T-helper 1 cell treated with Interleukin-12 subunit alpha and Interleukin-12 subunit beta and Interleukin-4 antibody, amounts not matched to agents 30 ng/mL and 1 ng/mL, for 36 hours (primary cell): ENCODE data around the gene PAPOLA. TPM values are rescaled to one million over a fixed set of nuclear protein-coding genes. Genes with fewer than 3 reads are reported as not detected.
"Not testable (repeated sequence)": the region's sequence is repeated elsewhere in the genome, so short reads cannot be mapped to it uniquely, and the experiment has no call there.

Experiments used
- intact Hi-C: fragments of 100-400 bp; cut with micrococcal nuclease; formaldehyde crosslinking; loops from one replicate; pipeline ENCODE4 v1.15.1; 2024
- total RNA-seq: library from RNA; stranded (reverse); gene quantifications from 2 replicates; pipeline ENCODE4 v1.2.3, GENCODE V29; 2022

The PAPOLA gene
- total RNA-seq, result 175 and 194 TPM in 2 replicates

DNA sequence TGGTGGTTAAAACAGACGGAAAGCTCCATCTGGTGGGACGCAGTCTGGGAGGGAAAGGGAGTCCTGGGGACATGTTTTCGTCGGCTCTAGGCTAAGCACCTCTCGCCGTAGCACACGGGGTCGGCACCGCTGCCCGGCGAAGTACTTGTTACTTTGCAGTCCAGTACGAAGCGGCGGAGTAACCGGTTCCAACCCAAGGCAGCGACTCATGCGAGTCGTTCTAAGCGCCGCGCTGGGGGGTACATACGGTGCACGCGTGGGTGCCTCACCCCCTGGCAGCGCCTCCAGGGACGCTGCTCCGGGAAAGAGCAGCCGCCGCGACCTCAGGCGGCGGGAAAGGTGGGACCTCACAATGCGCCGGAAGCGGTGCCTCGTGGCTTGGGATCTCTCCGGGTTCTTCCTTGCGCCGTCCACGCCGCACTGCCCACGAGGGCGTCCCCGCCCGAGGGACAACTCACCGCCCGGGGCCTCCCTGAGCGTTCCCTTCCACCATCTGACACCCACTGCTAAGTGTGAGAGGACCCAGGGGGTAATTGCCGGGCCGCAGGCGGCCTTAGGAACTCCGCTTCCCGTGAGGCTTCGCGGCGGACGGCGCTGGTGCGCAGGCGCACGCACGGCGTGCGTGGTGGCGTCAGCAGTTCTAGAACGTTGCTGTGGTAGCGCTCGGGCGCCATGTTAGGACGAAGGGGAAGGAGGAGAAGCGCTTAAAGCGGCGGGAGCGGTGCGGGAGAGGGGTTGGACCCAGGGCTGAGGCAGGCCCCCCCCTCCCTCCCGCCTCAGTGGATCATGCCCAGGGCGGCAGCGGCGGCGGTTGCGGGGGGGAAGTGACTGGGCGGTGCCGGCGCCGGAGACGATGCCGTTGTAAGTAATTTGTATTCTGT lies at the start of gene PAPOLA:
PAPOLA (plus strand) TSS at position 643 of the 881 bp plus-strand sequence; CDS start at position 854, 211 bp downstream.
- intact Hi-C loops, result loop anchor here (1.0 to 5.0 kb wide), 11 partner anchors 35 to 1345 kb away; partner anchors contain the start of genes ATG2B, DICER1, GSKIP and SYNE3

DNA sequence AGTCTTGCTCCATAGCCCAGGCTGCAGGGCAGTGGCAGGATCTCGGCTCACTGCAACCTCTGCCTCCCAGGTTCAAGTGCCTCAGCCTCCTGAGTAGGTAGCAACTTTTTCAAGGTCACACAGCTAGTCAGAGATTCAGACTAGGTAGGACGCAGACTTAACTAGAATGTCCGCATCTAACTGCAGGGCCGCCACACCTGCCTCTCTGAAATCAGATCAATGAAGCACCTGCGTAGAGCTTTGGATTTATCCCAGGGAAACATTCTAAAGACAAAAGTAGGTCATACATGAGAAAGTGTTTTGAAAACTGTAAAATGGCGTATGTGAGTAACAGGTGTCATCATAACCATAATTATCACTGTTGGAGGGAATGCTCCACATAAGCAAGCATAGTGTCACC lies 49.5 kb upstream of the PAPOLA start:
- intact Hi-C loops, result no loop called here

DNA sequence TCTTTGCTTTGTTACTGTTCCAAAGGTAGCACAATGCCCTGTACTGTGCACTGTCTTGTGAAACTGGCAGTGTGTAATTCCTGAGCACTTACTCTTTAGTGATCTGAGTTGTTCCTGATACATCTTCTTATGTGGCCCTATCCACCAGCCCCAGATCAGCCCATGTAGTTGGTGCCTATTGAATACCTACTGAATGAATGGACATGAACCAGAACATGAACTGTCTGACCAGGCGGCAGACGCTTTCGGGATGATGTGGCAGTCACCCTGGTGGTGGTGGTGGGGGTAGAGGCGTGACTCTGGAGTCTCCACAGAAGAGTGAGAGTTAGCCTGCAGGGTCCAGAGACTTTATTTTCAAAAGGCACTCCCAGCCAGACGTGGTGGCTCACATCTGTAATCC lies 46.6 kb upstream of the PAPOLA start:
- intact Hi-C loops, result no loop called here

DNA sequence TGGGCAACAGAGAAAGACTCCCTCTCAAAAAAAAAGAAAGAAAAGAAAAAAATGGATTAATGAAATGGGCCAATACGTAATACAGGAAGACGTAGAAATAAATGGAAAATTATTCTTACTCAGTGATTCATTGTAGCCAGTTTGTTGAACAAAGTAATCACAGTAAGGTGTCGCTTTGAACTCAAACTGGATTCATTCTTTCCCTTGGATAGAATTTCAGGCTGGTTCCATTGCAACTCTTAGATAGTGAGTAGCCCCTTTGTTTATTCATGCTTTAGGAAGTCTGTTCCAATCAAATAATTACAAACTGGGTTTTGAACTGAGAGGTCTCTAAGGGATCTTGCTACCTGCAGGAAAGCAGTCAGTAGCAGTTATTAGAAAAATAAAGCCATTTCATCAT lies 42.3 kb upstream of the PAPOLA start:
- intact Hi-C loops, result no loop called here

- intact Hi-C loops, result no loop called here
Measured at GRCh38 chr14:96461950-96462798, 40.0 kb upstream of the PAPOLA start.

- intact Hi-C loops, result no loop called here
Measured at GRCh38 chr14:96464136-96464535, 38.0 kb upstream of the PAPOLA start.

- intact Hi-C loops, result no loop called here
Measured at GRCh38 chr14:96466918-96467317, 35.3 kb upstream of the PAPOLA start.

DNA sequence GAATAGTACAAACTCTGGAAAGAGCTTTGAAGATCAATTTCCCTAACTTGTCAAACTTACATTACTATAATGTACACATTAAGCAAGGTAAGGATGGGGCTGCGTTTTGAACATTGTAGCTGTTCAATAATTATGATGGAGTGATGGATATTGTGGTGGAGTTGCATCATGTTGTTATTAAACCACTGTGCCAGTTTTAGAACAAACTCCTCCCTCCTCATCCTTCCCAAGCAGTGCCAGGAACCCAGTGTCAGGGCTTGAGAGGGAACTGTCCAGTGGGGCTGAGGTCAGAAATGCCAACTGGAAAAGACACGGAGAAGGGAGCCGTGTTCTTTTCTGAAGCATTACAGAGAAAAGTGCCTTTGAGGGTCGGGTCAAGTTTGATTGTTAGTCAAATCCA lies 31.9 kb upstream of the PAPOLA start:
- intact Hi-C loops, result no loop called here

- intact Hi-C loops, result not testable (repeated sequence)
Measured at GRCh38 chr14:96470967-96471366, 31.2 kb upstream of the PAPOLA start.

- intact Hi-C loops, result no loop called here
Measured at GRCh38 chr14:96478119-96478518, 24.1 kb upstream of the PAPOLA start.

- intact Hi-C loops, result no loop called here
Measured at GRCh38 chr14:96479435-96480146, 22.6 kb upstream of the PAPOLA start.

GRCh38 chr14:96481731-96482314 lies 20.4 kb upstream of the PAPOLA start:
- intact Hi-C loops, result no loop called here

DNA sequence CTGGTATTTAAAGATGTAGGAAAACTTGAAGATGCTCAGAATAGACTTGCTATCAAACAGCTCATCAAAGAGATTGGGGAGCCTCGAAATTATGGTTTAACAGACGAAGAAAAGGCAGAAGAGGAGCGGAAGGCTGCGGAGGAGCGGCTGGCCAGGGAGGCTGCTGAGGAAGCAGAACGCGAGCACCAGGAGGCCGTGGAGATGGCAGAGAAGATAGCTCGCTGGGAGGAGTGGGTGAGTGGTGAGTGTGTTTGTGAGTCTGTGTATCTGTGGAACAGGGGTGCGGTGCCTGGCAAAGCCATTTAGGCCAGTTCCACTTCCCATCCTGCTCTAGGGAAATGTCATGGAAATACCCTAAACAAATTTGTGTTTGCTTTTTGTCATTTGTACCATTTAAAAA lies 19.2 kb upstream of the PAPOLA start:
- intact Hi-C loops, result no loop called here

DNA sequence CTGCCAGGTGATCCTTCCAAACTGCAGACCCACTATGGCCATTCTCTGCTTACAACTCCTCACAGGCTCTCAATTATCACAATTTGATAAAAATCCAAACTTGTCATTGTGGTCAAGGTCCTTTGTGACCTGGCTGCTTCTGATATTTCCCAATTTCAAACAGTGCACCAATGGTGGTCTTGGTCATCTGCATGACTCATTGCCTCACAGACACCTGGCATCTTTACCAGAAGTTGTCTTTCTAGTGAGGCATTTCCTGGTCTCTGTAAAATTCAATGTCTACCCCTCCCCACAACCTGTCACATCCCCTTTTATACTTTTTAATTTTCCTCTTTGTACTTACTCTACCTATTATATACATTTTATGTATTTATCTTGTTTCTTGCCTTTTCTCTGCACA lies 17.8 kb upstream of the PAPOLA start:
- intact Hi-C loops, result no loop called here

DNA sequence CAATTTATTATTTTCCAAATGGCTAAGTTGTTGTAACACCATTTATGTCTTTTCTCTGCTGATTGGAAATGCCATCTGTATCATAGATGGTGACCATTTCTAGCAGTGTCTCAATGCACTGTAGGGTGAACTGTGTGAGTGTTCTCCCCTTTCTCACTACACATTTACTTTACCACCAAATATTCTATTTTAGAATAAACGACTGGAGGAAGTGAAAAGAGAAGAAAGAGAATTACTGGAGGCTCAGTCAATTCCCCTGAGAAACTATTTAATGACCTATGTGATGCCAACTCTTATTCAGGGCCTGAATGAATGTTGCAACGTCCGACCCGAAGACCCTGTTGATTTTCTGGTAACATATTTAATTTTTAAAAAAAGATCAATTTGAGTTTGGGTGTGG lies 15.5 kb upstream of the PAPOLA start:
- intact Hi-C loops, result no loop called here

GRCh38 chr14:96489327-96489726 lies 12.9 kb upstream of the PAPOLA start:
- intact Hi-C loops, result no loop called here

GRCh38 chr14:96493178-96493577 lies 9.0 kb upstream of the PAPOLA start:
- intact Hi-C loops, result no loop called here

DNA sequence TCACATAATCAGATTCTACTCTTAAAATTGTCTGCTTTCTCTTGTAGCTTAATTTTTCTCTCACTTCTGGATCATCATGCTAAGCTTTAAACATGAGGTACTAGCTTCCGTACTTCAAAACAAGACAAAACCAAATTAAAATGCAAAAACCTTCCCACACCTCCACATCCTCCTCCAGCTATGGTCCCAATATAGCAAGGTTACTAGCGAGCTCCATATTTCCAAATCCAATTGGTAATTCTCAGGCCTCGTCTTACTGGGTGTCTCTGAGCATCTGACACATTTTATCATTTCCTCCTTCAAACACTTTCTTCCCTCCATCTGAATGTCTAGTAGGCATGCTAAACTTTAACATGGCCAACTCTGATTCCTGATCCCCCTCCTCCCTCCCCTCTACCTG lies 7.9 kb upstream of the PAPOLA start:
- intact Hi-C loops, result no loop called here

DNA sequence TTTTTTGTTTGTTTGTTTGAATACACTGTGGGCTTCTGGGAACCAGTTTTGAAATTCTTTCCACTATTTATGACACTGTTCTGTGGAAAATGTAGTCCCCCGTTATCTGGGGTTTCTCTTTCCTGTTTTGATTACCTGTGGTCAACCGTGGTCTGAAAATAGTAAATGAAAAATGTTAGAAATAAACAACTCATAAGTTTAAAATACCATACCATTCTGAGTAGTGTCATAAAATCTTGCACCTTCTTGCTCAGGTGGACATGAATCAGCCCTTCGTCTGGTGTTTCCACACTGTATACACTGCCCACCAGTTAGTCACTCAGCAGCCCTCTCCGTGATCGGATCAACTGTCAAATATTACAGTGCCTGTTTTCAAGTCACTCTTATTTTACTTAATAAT lies 5.1 kb upstream of the PAPOLA start:
- intact Hi-C loops, result no loop called here

- intact Hi-C loops, result no loop called here
Measured at GRCh38 chr14:96497586-96497985, 4.6 kb upstream of the PAPOLA start.

GRCh38 chr14:96501217-96501739 lies 904 bp upstream of the PAPOLA start:
- intact Hi-C loops, result loop anchor here (5.0 kb wide), 5 partner anchors 36 to 1344 kb away; partner anchors contain the start of genes DICER1 and SYNE3
